OCI-LY7 (cell line): Measurements from ENCODE around the gene LDLRAD2.
"Not testable (repeated sequence)": the region's sequence is repeated elsewhere in the genome, so short reads cannot be mapped to it uniquely, and the experiment has no call there.

Experiments
- EZH2phosphoT487 ChIP-seq: fragments of 200-600 bp; sonication (generic); IDR thresholded peaks from 2 replicates; pipeline ENCODE4 v1.6.1; 2018; ENCODE audit warnings: low read depth, borderline replicate concordance, mild to moderate bottlenecking, mixed run types, antibody characterized with exemption, low read length, moderate library complexity, mixed read lengths
- TF ChIP-seq, protein P1 (sequence below): fragments of 200-600 bp; sonication (generic); conservative IDR thresholded peaks from 2 replicates; pipeline ENCODE4 v1.5.1; 2014; ENCODE audit warnings: mild to moderate bottlenecking, antibody characterized with exemption, low read length, moderate library complexity, mixed read lengths

DNA sequence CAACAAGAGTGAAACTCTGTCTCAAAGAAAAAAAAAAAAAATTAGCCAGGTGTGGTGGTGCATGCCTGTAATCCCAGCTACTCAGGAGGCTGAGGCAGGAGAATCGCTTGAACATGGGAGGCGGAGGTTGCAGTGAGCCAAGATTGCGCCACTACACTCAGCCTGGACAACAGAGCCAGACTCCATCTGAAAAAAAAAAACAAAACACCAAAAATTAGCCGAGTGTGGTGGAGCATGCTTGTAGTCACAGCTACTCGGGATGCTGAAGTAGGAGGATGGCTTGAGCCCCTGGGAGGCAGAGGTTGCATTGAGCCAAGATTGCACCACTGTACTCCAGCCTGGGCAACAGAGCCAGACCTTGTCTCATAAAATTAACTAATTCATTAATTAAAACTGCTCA lies 35.1 kb upstream of the LDLRAD2 start:
- TF ChIP-seq, protein P1, sequence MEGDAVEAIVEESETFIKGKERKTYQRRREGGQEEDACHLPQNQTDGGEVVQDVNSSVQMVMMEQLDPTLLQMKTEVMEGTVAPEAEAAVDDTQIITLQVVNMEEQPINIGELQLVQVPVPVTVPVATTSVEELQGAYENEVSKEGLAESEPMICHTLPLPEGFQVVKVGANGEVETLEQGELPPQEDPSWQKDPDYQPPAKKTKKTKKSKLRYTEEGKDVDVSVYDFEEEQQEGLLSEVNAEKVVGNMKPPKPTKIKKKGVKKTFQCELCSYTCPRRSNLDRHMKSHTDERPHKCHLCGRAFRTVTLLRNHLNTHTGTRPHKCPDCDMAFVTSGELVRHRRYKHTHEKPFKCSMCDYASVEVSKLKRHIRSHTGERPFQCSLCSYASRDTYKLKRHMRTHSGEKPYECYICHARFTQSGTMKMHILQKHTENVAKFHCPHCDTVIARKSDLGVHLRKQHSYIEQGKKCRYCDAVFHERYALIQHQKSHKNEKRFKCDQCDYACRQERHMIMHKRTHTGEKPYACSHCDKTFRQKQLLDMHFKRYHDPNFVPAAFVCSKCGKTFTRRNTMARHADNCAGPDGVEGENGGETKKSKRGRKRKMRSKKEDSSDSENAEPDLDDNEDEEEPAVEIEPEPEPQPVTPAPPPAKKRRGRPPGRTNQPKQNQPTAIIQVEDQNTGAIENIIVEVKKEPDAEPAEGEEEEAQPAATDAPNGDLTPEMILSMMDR, result not testable (repeated sequence)
- not testable (repeated sequence) for TF ChIP-seq EZH2phosphoT487
